IMR-90 (cell line): ENCODE data around the gene ACTC1. TPM values are rescaled to one million over a fixed set of nuclear protein-coding genes. Genes with fewer than 3 reads are reported as not detected.
A peak's percentile ranks its signal among the peaks of the same experiment; 100 is the strongest.

ENCODE experiments used
- ATAC-seq: fragments of 200-7000 bp; cut with Tn5 transposase; 2 replicates; pipeline ENCODE4 v1.9.1; 2020; ENCODE audit warnings: low read depth, mild to moderate bottlenecking, moderate library complexity
- BruUV-seq: library from RNA; stranded (reverse); fragments of 400-500 nt; replicated peaks from 2 replicates; lab custom pipeline; 2021; lab: Mats Ljungman, UMichigan
- CTCF ChIA-PET: fragments of 300-600 bp; formaldehyde crosslinking; extraction: SDS; loops from one replicate; lab custom pipeline; 2021; ENCODE audit warnings: antibody characterized with exemption; lab: Yijun Ruan, JAX
- POLR2A ChIA-PET: fragments of 300-600 bp; sonication (Branson Sonifier 250); formaldehyde crosslinking; loops from one replicate; lab custom pipeline; 2022; ENCODE audit warnings: antibody characterized with exemption; ENCODE audit not compliant: unreplicated experiment; lab: Charles Lee
- DNase-seq: peaks from one replicate; pipeline ENCODE4 v3.0.0; 2013
- H2AFZ ChIP-seq: replicated peaks from 2 replicates; pipeline ENCODE3; 2013; ENCODE audit warnings: low read length, mild to moderate bottlenecking; ENCODE audit not compliant: poor library complexity
- H2AK5ac ChIP-seq: 2 replicates; pipeline ENCODE4 v1.6.1; 2013; ENCODE audit warnings: low read depth, low read length, inconsistent platforms
- H2AK9ac ChIP-seq: replicated peaks from 2 replicates; pipeline ENCODE3; 2013; ENCODE audit warnings: mild to moderate bottlenecking, low read depth, low read length, moderate library complexity; ENCODE audit not compliant: poor library complexity
- H2BK120ac ChIP-seq: 2 replicates; pipeline ENCODE4 v1.6.1; 2013; ENCODE audit warnings: low read depth, low read length, inconsistent platforms
- H2BK15ac ChIP-seq: 3 replicates; pipeline ENCODE4 v1.6.1; 2013; ENCODE audit warnings: low read depth, low read length, inconsistent platforms
- H2BK20ac ChIP-seq: 2 replicates; pipeline ENCODE4 v1.6.1; 2013; ENCODE audit warnings: low read depth, mild to moderate bottlenecking, inconsistent platforms, low read length, moderate library complexity
- H2BK5ac ChIP-seq: 2 replicates; pipeline ENCODE4 v1.6.1; 2013; ENCODE audit warnings: mild to moderate bottlenecking, low read depth, low read length, inconsistent platforms; ENCODE audit not compliant: poor library complexity, severe bottlenecking
- H3K14ac ChIP-seq: replicated peaks from 2 replicates; pipeline ENCODE4 v1.6.1; 2013; ENCODE audit warnings: low read depth, low read length, inconsistent platforms
- H3K18ac ChIP-seq: 2 replicates; pipeline ENCODE4 v1.6.1; 2013; ENCODE audit warnings: low read depth, low read length, control low read depth
- H3K23ac ChIP-seq: 2 replicates; pipeline ENCODE4 v1.6.1; 2013; ENCODE audit warnings: low read depth, low read length, inconsistent platforms
- H3K27ac ChIP-seq: 2 replicates; pipeline ENCODE4 v1.5.1; 2013; ENCODE audit warnings: mild to moderate bottlenecking, control low read depth, low read length; ENCODE audit not compliant: insufficient read depth
- H3K27me3 ChIP-seq: 2 replicates; pipeline ENCODE4 v1.6.1; 2013; ENCODE audit warnings: low read length; ENCODE audit not compliant: control insufficient read depth, insufficient read depth
- H3K36me3 ChIP-seq: 2 replicates; pipeline ENCODE4 v1.6.1; 2013; ENCODE audit warnings: low read length, mixed read lengths; ENCODE audit not compliant: control insufficient read depth, insufficient read depth
- H3K4ac ChIP-seq: 2 replicates; pipeline ENCODE4 v1.6.1; 2013; ENCODE audit warnings: low read depth, low read length, inconsistent platforms
- H3K4me1 ChIP-seq: 2 replicates; pipeline ENCODE4 v1.6.1; 2013; ENCODE audit warnings: low read length, mixed read lengths; ENCODE audit not compliant: control insufficient read depth, insufficient read depth
- H3K4me2 ChIP-seq: 2 replicates; pipeline ENCODE4 v1.6.1; 2013; ENCODE audit warnings: low read depth, mild to moderate bottlenecking, control low read depth, low read length, moderate library complexity
- H3K4me3 ChIP-seq: 2 replicates; pipeline ENCODE4 v1.5.1; 2013; ENCODE audit warnings: low read depth, mild to moderate bottlenecking, control low read depth, low read length, moderate library complexity; ENCODE audit not compliant: insufficient read depth
- H3K56ac ChIP-seq: 2 replicates; pipeline ENCODE4 v1.6.1; 2013; ENCODE audit warnings: low read length, inconsistent platforms; ENCODE audit not compliant: insufficient read depth; ENCODE audit errors: extremely low read depth
- H3K79me1 ChIP-seq, 2 experiments: 2 replicates each; pipeline ENCODE4 v1.6.1; 2013; ENCODE audit warnings: low read length in 2 of 2, inconsistent platforms in 1 of 2, low read depth in 1 of 2
- H3K9ac ChIP-seq: 2 replicates; pipeline ENCODE4 v1.6.1; 2013; ENCODE audit warnings: low read depth, low read length, control low read depth
- H3K9me1 ChIP-seq: 2 replicates; pipeline ENCODE4 v1.6.1; 2013; ENCODE audit warnings: low read length, inconsistent platforms; ENCODE audit not compliant: insufficient read depth
- H3K9me3 ChIP-seq: 2 replicates; pipeline ENCODE4 v1.6.1; 2013; ENCODE audit warnings: low read length; ENCODE audit not compliant: control insufficient read depth, insufficient read depth
- H4K20me1 ChIP-seq: 2 replicates; pipeline ENCODE4 v1.6.1; 2013; ENCODE audit warnings: low read length, inconsistent platforms; ENCODE audit not compliant: insufficient read depth
- H4K5ac ChIP-seq: 2 replicates; pipeline ENCODE4 v1.6.1; 2013; ENCODE audit warnings: mild to moderate bottlenecking, low read depth, low read length, control low read depth
- H4K8ac ChIP-seq, 2 experiments: 2 replicates each; pipeline ENCODE4 v1.6.1; 2013; ENCODE audit warnings: low read depth in 2 of 2, low read length in 2 of 2, control low read depth in 1 of 2, inconsistent platforms in 1 of 2
- H4K91ac ChIP-seq: 2 replicates; pipeline ENCODE4 v1.6.1; 2013; ENCODE audit warnings: low read depth, low read length, inconsistent platforms; ENCODE audit not compliant: insufficient read depth
- FOS ChIP-seq: fragments of 150-350 bp; IDR thresholded peaks from 2 replicates; pipeline ENCODE4 v1.6.1; 2016; ENCODE audit warnings: low read depth, low read length
- POLR2A ChIP-seq: IDR thresholded peaks from 2 replicates; pipeline ENCODE4 v1.6.1; 2012; ENCODE audit warnings: mild to moderate bottlenecking, low read depth, low read length
- SMC3 ChIP-seq: fragments of 150-350 bp; IDR thresholded peaks from 2 replicates; pipeline ENCODE4 v1.6.1; 2016; ENCODE audit warnings: low read depth, mild to moderate bottlenecking, antibody characterized with exemption, low read length, moderate library complexity
- WGBS, 2 experiments: methylation state at CpG; one replicate each; pipeline versions ENCODE4 v1.1.5 to v1.1.7; 2013; ENCODE audit warnings: missing lambda C conversion rate in 2 of 2; ENCODE audit not compliant: insufficient read length in 1 of 2; ENCODE audit errors: extremely low coverage in 2 of 2; 5-methylcytosine and 5-hydroxymethylcytosine counted together
- dilution Hi-C: fragments of 300-500 bp; cut with HindIII; formaldehyde crosslinking; loops from one replicate; pipeline ENCODE4 v1.14.3; 2018; ENCODE audit warnings: low sequenced_read_pairs; ENCODE audit not compliant: unreplicated experiment
- in situ Hi-C: fragments of 300-500 bp; cut with MboI; formaldehyde crosslinking; loops from 3 replicates; pipeline ENCODE4 v1.14.3; 2019; ENCODE audit warnings: low sequenced_read_pairs, inconsistent platforms, mixed read lengths
- intact Hi-C: fragments of 100-400 bp; cut with micrococcal nuclease; formaldehyde crosslinking; loops from 2 replicates; pipeline ENCODE4 v1.10.0; 2022
- polyA plus RNA-seq, 3 experiments: library from polyadenylated mRNA; depleted of rRNA; stranded (reverse); fragments of >200 nt; gene quantifications; 2 replicates each; pipeline ENCODE4 v1.2.3, GENCODE V29; 2012; ENCODE audit warnings: low replicate concordance in 1 of 3
- total RNA-seq: library from RNA; depleted of rRNA; stranded (reverse); fragments of >200 nt; gene quantifications from 2 replicates; pipeline ENCODE4 v1.2.3, GENCODE V29; 2012
- TF ChIP-seq, protein P1 (sequence below): fragments of 150-350 bp; IDR thresholded peaks from 2 replicates; pipeline ENCODE4 v1.6.1; 2017; ENCODE audit warnings: mild to moderate bottlenecking, antibody characterized with exemption, low read length, low read depth

ACTC1 gene
- total and polyA plus RNA-seq, 2 of the 4 experiments (the other 2 are of a cell fraction) = 1.1 to 2.8 TPM

DNA sequence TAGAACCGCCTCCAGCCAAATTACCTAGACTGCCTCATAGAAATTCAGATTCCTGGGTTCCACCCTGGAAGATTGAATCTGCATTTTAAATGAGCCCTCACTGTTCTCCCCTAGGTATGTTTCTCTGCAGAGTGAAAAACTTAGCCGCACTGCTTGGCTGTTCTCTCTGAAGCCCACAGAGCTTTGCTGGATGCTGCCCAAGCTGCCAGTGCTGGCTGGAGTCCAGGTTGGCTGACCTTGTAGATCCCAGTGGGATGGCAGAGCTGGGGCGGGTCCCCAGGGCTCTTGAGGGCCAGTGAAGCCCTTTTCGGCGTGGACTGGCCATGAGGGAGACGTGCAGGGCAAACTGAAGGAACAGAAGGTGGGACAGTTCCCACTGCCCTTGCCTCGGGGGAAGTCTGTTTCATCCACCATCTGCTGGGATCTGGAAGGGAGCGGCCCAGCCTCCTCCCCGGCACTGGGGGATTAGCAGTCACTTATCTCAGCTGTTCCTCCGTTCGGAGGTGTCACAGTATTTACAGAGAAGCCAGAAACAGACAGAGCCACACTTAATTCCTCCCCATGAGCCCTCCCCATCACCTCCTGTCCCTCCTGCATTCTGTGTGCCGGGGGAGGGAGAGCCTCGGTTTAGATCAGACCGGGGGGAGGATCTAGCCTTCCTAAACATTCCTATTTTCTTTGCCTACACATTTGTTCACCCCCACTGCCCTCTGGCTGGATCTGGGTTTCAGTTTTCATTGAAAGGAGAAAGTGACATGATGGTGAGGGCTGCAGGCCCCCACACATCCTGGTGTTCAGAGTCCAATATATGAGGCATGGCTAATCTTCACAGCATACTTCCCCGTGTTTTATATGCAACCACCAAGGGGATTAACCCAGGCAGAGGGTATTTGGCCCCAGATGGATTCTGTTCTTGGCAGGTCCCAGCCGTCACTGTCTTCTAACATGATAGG, 4.1 kb upstream of the ACTC1 start:
- in situ Hi-C loops = no loop called here

More for the DNA sequence above, 4.1 kb upstream of the ACTC1 start:
- no TSS peak for BruUV-seq
- no peak overlapping the region for H3K14ac ChIP-seq
- H3K27me3 ChIP-seq = no peaks in the 10 kb centered on the region
- H3K4me1 ChIP-seq = peaks cover 12% of the 10 kb centered on the region
- ChIA-PET CTCF (no interaction called here), POLR2A (no interaction called here)
- H2AK9ac ChIP-seq = peak overlapping the region; percentile 7
- H2AK5ac ChIP-seq = peak overlapping the region; percentile 8
- TF ChIP-seq, protein P1, sequence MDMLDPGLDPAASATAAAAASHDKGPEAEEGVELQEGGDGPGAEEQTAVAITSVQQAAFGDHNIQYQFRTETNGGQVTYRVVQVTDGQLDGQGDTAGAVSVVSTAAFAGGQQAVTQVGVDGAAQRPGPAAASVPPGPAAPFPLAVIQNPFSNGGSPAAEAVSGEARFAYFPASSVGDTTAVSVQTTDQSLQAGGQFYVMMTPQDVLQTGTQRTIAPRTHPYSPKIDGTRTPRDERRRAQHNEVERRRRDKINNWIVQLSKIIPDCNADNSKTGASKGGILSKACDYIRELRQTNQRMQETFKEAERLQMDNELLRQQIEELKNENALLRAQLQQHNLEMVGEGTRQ = no peak
- TF ChIP-seq FOS (no peak), POLR2A (no peak), SMC3 (no peak)
- no peak overlapping the region for H3K4me3 ChIP-seq
- peak overlapping the region in 1 of 2 experiments; percentile 10; a peak in 2 of 4 replicates for H4K8ac ChIP-seq
- H4K20me1 ChIP-seq = no peaks in the 10 kb centered on the region
- 25% methylated on average over 5 of the region's 16 CpGs; no CpG with 5 or more reads in 1 of the 2 experiments for WGBS, 2 experiments
- peak overlapping the region; percentile 19; the same call in 1 of the 2 replicates for H4K5ac ChIP-seq
- H2BK15ac ChIP-seq = peak overlapping the region; percentile 76; the same call in 1 of the 3 replicates
- H2BK5ac ChIP-seq = no peak overlapping the region
- DNase-seq (no peak), ATAC-seq (peak; percentile 21)
- peak overlapping the region; percentile 66 for H2BK120ac ChIP-seq
- H3K4me2 ChIP-seq = no peak overlapping the region; the same call in 1 of the 2 replicates
- peak overlapping the region; percentile 85 for H2AFZ ChIP-seq
- no peak overlapping the region for H3K9ac ChIP-seq
- H3K36me3 ChIP-seq = no peaks in the 10 kb centered on the region
- no peaks in the 10 kb centered on the region for H3K79me1 ChIP-seq
- no peak overlapping the region for H3K56ac ChIP-seq
- H2BK20ac ChIP-seq = peak overlapping the region; percentile 39; the same call in 1 of the 2 replicates
- intact Hi-C loops = loop anchor here (5.0 kb wide), 1 partner anchor 87 kb away; no protein-coding TSS in a partner anchor
- peak overlapping the region; percentile 52; the same call in 1 of the 2 replicates for H3K4ac ChIP-seq
- H3K27ac ChIP-seq = no peak overlapping the region
- dilution Hi-C loops = no loop called here
- no peaks in the 10 kb centered on the region for H3K9me3 ChIP-seq
- peak overlapping the region; percentile 35; the same call in 1 of the 2 replicates for H4K91ac ChIP-seq
- no peaks in the 10 kb centered on the region for H3K9me1 ChIP-seq
- H3K18ac ChIP-seq = peak overlapping the region; percentile 15; the same call in 1 of the 2 replicates
- no peak overlapping the region for H3K23ac ChIP-seq
